NCI-H128 (cell line): ENCODE results near the gene LAMA2.

Experiments used
- DNase-seq: peaks from one replicate; lab custom pipeline; 2025; ENCODE audit not compliant: unreplicated experiment; lab: John Stamatoyannopoulos, UW

Gene LAMA2

GRCh38 chr6:129344379-129344778, 461.4 kb downstream of the LAMA2 start:
- no peak for DNase-seq

DNA sequence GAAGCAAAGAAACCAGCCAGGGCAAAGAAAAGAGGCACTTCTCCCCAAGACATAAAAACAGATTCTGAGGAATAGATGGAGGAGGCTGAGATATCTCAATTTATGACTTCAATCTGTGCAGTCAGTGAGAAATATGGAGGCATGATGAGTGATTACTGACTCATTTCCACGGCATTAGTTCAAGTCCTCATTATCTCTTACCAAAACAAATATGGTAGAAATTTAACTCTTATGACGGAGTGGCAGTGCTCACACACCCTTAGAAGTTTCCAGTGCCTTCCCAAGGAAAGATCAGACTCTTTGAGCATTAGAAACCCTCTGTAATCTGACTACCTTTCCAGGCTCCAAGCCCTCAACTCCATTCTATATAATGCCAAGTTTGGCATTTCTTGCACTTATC, 463.0 kb downstream of the LAMA2 start:
- no peak for DNase-seq

DNA sequence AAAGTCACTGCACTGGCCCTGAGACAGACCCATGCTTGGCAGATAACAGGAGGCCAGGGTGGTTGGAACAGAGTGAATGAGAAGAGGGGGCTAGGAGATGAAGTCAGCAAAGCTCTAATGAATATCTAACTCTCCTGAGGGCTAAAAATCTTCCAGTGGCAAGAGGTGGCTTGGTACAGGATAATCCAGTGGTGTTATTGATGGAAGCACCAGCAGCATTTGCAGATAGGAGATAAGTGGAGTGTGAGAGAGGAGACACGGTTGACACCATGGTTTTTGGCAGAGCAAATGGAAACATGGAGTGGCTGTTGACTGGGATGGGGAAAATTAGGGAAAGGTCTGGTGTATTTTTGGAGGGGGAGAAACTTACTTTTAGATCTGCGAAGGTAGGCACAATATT, 464.0 kb downstream of the LAMA2 start:
- DNase-seq = no peak

DNA sequence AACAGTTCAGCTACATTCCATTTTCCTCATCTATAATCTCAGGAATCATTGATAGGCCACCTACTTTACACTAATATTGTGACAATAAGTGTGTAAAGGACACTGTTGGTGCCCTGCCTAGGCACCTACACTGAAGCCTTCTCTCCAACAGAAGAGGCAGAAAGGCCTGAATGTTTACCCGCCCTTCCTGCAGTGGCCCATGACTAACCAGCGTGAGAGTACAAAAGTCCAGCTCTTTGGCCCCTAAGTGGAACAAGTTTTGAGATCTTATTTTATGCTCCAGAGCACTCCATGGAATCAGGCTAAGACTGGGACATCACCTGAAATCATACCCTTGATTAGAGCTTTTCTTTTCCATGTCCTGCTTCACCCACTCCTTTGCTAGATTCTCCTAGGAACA, 467.3 kb downstream of the LAMA2 start:
- no peak for DNase-seq

GRCh38 chr6:129351807-129352206, 468.9 kb downstream of the LAMA2 start:
- DNase-seq = no peak

DNA sequence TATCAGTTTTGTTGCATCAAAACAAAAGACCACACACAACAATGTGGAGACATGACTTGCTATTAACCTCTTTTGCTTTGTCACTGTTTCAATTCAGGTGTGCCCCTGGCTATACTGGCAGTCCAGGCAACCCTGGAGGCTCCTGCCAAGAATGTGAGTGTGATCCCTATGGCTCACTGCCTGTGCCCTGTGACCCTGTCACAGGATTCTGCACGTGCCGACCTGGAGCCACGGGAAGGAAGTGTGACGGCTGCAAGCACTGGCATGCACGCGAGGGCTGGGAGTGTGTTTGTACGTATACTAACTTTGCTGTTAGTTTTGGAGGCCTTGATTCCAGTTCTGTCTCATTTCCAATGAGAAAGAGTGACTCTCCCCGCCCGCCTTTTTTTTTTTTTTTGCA, 470.1 kb downstream of the LAMA2 start:
- no peak for DNase-seq

GRCh38 chr6:129356129-129356528, 473.2 kb downstream of the LAMA2 start:
- DNase-seq = no peak

DNA sequence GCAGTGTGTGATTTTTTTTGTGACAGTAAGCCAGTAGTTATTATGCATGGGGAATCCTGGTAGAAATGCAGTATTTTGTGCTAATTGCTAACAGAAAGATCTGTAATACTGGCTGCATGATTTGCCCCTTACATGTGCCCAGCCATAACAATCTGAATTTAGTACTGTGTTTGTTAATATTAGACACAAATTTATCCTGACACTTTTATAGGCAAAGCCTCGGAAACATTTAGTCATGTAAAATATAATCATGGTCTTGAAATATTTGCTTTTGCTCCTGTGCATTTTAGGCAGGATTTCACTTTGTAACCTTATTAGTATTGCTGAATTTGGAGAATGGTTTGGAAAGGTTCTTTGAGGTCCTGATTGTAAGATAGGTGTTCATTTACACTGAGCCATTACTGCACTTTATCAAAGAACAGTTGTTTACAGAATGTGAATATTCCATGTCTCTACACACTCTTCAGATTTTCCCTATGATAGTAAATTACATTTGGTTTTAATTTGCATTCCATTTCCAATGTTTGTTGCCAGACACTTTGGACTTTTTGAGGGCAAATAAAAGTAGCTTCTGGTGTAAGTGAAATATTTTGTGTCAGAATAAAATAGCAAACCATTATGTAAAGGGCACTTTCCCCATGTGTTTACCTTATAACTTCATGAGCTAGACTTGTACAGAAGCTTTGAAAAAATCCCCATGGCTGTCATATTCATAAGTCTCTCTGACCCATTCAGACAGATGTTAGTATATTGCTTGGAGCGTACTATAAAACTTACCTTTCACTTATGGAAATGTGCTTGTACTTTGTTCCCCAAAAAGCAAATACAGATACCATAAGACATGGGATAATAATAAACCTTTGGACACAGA, 477.1 kb downstream of the LAMA2 start:
- no peak for DNase-seq

DNA sequence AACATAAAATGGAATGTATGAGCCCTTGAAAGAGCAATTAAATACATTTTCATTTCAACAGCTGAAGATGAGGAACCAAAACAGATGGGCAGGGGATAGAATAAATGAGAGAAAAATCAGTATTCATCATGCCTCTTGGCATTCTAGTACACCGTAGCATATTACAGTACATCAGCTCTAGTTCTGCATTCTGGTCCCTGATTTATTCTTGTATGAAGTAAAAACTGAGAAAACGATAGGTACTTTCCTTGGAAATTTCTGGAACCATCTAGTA, 477.7 kb downstream of the LAMA2 start:
- DNase-seq = no peak

DNA sequence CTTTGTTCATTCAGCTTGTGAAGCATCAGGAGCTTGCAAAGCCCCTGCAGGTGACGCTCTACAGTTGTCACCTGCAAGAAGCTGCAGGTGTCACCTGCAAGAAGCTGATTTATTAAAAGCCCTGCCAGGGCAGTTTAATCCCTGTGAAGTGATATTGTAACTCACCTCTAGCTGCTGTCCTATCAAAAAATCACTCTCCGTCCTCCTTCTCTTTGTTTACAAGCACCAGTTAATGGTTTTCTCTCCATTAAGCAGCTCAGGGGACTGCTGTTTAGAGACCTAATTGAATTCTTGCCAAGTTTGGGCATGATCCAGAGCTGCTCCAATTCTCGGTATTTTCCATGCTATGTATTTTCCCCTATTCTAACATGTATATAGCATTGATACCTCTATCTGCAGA, 481.1 kb downstream of the LAMA2 start:
- DNase-seq = no peak

- DNase-seq = no peak
Observed at GRCh38 chr6:129364767-129365166, 481.8 kb downstream of the LAMA2 start.

DNA sequence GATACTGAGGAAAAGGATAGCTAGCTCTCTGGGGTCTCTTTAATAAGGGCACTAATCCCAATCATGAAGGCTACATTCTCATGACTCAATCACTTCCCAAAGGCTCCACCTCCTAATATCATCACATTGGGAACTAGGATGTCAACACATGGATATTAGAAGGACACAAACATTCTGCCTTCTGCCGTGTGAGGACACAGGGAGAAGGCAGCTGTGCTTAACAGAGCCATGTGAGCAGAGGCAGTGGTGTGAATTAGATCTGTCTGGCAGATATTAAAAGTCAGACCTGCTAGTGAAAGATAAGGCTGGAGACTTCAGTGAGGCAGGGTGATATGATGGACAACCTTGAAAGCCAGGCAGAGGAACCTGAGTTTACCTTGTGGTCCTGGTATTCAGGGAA, 485.1 kb downstream of the LAMA2 start:
- no peak for DNase-seq

GRCh38 chr6:129368970-129369369, 486.0 kb downstream of the LAMA2 start:
- DNase-seq = no peak

- no peak for DNase-seq
Observed at GRCh38 chr6:129369737-129370136, 486.8 kb downstream of the LAMA2 start.

- no peak for DNase-seq
Observed at GRCh38 chr6:129370268-129370916, 487.5 kb downstream of the LAMA2 start.

DNA sequence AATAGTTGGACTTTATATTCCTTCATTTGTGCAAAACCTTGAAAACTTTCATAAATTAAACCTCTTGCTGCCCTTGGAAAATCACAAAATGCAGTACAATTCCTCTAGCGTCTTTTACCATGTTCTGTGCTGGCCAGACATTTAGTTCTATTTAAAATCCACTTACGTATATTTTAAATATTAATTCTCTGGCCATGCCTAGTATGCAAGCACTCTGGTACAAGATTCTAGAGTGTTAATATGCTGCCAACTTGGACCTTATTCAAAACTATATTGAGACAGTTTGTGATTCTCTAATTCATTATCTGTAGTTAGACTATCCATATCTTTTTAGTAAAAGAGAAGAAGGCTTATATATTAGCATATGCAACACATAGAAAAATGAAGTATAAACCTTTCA, 498.9 kb downstream of the LAMA2 start:
- DNase-seq = no peak

GRCh38 chr6:129382916-129383315, 500.0 kb downstream of the LAMA2 start:
- DNase-seq = no peak

GRCh38 chr6:129385117-129385516, 502.2 kb downstream of the LAMA2 start:
- DNase-seq = no peak

- DNase-seq = no peak
Observed at GRCh38 chr6:129390900-129391299, 508.0 kb downstream of the LAMA2 start.

DNA sequence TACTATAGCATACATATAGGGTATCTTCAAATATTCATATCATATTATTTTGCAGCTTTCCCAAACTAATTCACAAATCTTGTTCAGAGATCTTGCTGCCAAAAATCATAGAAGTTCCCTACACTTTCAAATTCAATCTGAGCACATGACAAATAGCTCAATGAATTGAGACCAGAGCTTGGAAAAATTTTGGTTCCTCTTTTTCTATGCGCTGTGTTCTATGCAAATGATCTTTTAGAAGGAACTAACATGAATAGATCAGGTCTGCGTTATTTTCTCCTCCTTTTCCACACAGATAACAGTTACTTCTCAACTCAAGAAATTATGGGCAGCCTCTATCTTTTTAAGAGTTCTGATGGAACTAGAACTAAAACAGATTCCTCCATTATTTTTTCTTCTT, 510.7 kb downstream of the LAMA2 start:
- no peak for DNase-seq

GRCh38 chr6:129398764-129399163, 515.8 kb downstream of the LAMA2 start:
- DNase-seq = no peak

- DNase-seq = no peak
Observed at GRCh38 chr6:129402244-129402643, 519.3 kb downstream of the LAMA2 start.

GRCh38 chr6:129411092-129411491, 528.2 kb downstream of the LAMA2 start:
- no peak for DNase-seq
